GM18499 (cell line): ENCODE measurements around the gene CEBPG.

Source experiments
- ATAC-seq: cut with Tn5 transposase; IDR thresholded peaks from one replicate; pipeline ENCODE4 v1.9.1; 2021; ENCODE audit warnings: moderate number of reproducible peaks; ENCODE audit not compliant: insufficient read depth, unreplicated experiment

Gene CEBPG

DNA sequence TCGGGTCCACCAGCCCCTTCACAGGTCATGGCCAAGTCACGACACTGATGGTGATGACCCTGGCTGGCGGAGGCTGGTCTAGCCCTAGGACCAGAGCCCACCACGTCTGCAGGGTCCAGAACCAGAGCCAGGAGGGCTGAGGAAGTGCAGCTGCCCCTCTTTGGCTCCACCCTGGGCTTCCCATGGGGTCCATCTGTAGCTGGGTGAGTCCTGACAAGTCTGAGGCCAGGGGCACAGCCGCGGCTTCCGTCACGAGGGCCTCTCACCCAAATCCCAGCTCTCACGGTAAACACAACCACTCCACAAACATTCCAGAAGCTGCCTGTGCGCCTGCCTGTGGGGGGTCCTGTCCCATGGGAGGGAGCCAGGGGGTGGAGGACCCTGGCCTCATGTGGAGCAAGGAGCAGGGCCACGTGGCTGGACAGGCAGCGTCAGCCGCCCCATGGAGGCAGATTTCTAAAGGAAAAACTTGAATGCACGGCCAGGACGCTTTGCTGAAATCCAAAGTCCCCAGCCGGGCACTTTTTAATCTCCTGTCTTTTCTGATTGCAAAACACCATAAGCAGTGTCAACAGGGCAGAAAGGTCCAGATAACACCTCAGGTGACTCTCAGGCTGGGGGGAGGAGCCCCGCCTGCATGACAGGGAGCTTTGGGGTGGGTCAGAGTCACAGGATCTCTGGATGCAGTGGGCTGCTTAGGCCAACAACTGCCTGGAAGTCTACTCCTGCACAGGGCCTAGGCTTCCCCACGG, 29.9 kb downstream of the CEBPG start:
- no peak for ATAC-seq

DNA sequence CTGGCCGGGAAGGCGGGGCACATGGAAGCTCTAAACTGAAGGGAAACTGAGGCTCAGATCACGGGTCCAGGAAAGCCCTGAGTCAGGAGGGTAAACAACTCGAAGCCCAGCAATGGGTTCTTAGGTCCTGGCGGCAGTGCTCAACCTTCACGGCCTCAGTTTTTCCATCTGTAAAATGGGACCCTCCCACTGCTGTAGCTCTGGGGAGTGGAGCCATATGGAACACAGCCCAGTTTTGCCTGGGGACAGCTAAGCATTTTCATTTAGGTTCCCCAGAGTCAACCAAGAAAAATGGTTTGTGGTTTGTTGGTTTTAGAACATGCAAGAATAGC, 30.4 kb downstream of the CEBPG start:
- ATAC-seq = no peak

DNA sequence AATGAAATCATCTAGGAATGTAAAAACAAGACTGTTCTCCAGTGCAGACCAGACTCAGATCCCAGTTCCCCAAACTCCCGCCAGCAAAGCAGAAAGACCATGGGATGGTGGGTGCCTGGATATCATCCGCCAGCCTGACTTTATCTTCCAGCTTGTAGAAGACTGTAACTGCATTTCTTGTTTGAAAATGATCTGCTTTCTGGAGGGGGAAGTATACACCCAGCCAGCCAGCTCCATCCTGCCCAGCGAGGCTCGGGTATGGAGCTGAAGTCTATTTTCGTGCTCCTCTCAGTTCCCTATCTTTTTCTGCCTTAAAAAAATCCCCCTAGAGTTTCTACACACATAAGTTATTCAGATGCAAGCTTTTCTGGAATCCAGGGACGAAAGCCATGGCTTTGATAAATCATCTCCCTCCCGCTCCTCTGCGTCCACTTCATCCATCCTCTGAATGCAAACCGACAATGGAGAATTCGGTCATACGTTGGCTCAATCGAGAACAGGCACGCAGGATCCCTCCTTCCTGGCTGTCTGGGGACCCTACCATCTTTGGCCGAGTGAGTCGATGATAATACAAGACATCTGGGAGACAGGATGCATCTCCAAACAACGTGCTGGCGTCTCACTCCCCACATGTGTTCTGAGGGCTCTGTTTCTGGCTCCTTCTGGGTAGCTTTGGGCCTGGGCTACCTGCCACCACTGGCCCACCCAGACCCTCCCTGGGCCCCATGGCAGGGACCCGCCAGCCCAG, 31.2 kb downstream of the CEBPG start:
- no peak for ATAC-seq

GRCh38 chr19:33405254-33405552, 31.7 kb downstream of the CEBPG start:
- ATAC-seq = no peak

GRCh38 chr19:33405553-33406461, 32.3 kb downstream of the CEBPG start:
- ATAC-seq = no peak

GRCh38 chr19:33406521-33407139, 33.1 kb downstream of the CEBPG start:
- no peak for ATAC-seq

- no peak for ATAC-seq
Measured at GRCh38 chr19:33407140-33407551, 33.6 kb downstream of the CEBPG start.

DNA sequence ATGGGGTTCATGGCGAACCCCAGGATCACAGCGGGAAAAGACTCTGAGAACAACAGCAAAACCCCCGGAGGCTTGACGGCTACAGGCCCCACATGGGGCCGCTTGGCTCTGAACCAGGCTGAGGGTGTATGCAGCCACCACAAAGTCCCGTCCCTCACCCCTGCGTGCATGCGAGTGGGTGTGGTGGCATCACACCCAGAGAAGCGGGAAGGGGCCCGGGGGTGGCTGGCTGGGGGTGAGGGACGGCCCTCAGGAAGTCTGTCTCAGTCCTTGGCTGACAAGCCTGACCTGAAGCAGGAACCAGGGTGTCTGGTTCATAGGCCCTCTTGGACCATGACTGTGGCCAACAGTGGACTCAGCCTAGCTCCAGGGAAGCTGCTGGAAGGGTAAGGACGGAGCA, 34.2 kb downstream of the CEBPG start:
- ATAC-seq = no peak

GRCh38 chr19:33408116-33408515, 34.6 kb downstream of the CEBPG start:
- ATAC-seq = no peak

GRCh38 chr19:33408538-33409434, 35.3 kb downstream of the CEBPG start:
- no peak for ATAC-seq

DNA sequence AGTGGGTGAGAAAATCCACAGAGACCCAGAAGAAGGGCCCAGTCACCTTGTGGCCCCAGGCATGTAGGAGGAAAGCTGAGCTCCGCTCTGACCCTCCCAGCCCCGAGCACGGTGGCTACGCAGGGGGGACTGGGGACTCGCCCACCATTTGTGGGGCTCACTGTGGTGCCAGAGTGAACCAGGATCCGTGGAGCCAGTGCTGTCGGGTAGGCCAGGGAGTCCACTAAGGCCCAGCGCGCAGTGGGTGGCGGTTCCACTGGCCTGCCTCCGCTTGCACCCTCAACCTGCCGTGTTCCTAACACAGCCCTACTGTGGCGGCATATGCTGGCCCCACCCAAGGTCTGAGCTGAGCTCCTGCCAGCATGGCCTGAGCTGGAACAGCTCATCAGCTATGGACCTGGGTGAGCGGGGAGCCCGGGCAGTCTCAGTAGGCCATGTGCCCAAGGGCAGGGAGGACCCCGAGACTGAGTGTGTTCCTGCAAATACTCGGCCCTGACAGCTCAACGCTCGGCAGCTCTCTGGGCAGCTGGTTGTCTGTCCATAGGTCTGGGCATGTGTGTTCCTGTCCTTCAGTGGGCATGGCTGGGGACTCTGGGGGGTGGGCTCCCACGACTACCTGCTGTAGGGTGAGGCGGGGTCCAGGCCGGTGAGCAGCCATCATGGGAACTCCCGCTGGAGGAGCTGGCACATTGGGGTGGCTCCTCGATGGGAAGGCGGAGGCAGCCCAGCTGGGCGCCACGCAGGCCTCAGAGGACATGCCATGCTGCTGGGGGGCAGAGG, 36.6 kb downstream of the CEBPG start:
- ATAC-seq = no peak

DNA sequence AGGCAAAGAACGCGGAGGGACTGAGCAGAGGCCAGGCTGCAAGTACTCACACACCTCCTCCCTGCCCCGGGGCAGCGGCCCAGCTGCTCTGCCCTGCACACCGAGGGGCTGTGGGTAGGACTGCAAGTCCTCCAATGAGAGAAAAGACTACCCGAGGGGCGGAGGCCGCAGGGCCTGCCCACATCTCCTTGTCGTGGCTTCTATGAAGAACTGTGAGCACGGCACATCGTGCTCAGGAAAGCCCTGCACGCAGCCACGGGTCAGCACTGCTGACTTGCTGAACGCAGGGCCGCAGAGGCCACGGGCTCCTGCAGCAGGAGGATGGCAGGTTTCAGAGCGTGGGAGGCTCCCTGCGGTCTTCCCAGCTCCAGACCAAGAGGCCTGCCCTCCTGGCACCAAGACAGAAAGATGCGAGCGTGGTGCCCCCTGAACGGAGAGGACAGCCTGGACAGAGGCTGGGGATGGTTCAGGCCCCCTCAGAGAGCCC, 37.4 kb downstream of the CEBPG start:
- no peak for ATAC-seq

DNA sequence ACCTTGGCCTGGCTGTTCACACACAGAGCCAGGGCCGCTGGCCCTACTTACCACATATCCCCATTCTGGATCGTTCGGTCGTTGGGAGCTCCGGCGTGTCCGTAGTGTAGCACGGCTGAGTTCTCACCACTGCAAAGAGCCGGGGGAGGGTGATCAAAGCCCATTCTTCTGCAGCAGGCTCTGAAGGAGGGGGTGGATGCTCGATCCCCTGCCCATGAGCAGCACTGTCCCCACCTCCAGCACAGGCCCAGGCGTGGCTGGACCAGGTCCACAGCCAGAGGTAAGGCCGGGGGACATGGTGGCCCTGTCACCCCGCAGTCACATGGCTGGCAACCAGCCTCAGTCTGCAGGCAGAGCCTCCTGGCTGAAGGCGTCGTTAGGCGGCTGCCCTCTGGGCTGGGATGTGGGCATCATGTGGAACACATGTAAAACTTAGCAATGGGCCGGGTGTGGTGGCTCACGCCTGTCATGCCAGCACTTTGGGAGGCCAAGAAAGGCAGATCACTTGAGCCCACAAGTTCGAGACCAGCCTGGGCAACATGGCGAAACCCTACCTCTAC, 38.2 kb downstream of the CEBPG start:
- no peak for ATAC-seq

GRCh38 chr19:33412601-33413425, 39.3 kb downstream of the CEBPG start:
- no peak for ATAC-seq

- no peak for ATAC-seq
Measured at GRCh38 chr19:33413426-33413725, 39.9 kb downstream of the CEBPG start.

- ATAC-seq = no peak
Measured at GRCh38 chr19:33413868-33414666, 40.6 kb downstream of the CEBPG start.
